A549 (cell line): ENCODE measurements around the gene TNS3. TPM values are rescaled to one million over a fixed set of nuclear protein-coding genes. Genes with fewer than 3 reads are reported as not detected.
A peak's percentile ranks its signal among the peaks of the same experiment; 100 is the strongest.

ENCODE experiments used
- ATAC-seq, 2 experiments: fragments of 200-7000 bp in 1 of 2; fragments of >200 bp in 1 of 2; cut with Nextera tagmentation in 1 of 2; cut with Tn5 transposase in 1 of 2; 3 replicates each; pipeline versions ENCODE4 v1.8.0 to v1.9.1; 2018 to 2020; ENCODE audit warnings: mild to moderate bottlenecking in 1 of 2, moderate library complexity in 1 of 2
- CTCF ChIA-PET: fragments of 300-600 bp; sonication (Branson Sonifier 250); formaldehyde crosslinking; extraction: SDS; loops from one replicate; lab custom pipeline; 2021; ENCODE audit warnings: antibody characterized with exemption, inconsistent platforms; lab: Yijun Ruan, JAX
- POLR2A ChIA-PET: fragments of 350-600 bp; formaldehyde crosslinking; extraction: SDS; loops from one replicate; lab custom pipeline; 2021; ENCODE audit warnings: antibody characterized with exemption, inconsistent platforms; lab: Yijun Ruan, JAX
- DNase-seq, 2 experiments: peaks; one replicate each; pipeline versions ENCODE4 v3.0.0 to v3.0.0-alpha.2; 2011 to 2016; ENCODE audit warnings: low read depth in 1 of 2, low spot score in 1 of 2
- FAIRE-seq: peaks from 2 replicates; lab custom pipeline; 2011; peaks lifted over from hg19 to GRCh38; lab: Jason Lieb, UNC
- H3K27ac ChIP-seq, 2 experiments: fragments of >200 bp; sonication (Bioruptor Twin); formaldehyde crosslinking; 3 replicates each; pipeline ENCODE4 v1.5.1; 2016 to 2017
- H3K4me1 ChIP-seq: fragments of >200 bp; sonication (Bioruptor Twin); formaldehyde crosslinking; 3 replicates; pipeline ENCODE4 v1.6.1; 2016
- H3K4me2 ChIP-seq: fragments of >200 bp; sonication (Bioruptor Twin); formaldehyde crosslinking; 3 replicates; pipeline ENCODE4 v1.6.1; 2016
- H3K4me3 ChIP-seq: fragments of >200 bp; sonication (Bioruptor Twin); formaldehyde crosslinking; 3 replicates; pipeline ENCODE4 v1.5.1; 2016
- H3K9me3 ChIP-seq: fragments of >200 bp; sonication (Bioruptor Twin); formaldehyde crosslinking; 3 replicates; pipeline ENCODE4 v1.6.1; 2016
- BHLHE40 ChIP-seq: IDR thresholded peaks from 2 replicates; pipeline ENCODE4 v1.6.1; 2012; ENCODE audit warnings: low read depth, low read length, inconsistent platforms
- CEBPB ChIP-seq, 2 experiments: fragments of >200 bp in 1 of 2; sonication (Bioruptor Twin) in 1 of 2; formaldehyde crosslinking in 1 of 2; IDR thresholded peaks; 2 replicates each; pipeline ENCODE4 v1.6.1; 2012 to 2016
- CHD2 ChIP-seq: fragments of 150-350 bp; IDR thresholded peaks from 2 replicates; pipeline ENCODE4 v1.6.1; 2014; ENCODE audit warnings: low read length; ENCODE audit not compliant: partially characterized antibody
- E2F6 ChIP-seq: IDR thresholded peaks from 2 replicates; pipeline ENCODE4 v1.6.1; 2012; ENCODE audit warnings: low read depth, borderline replicate concordance
- EP300 ChIP-seq, 2 experiments: fragments of >200 bp; sonication (Bioruptor Twin); formaldehyde crosslinking; IDR thresholded peaks; 2 replicates in 1 of 2; 3 replicates in 1 of 2; pipeline ENCODE4 v1.6.1; 2016 to 2017
- ESRRA ChIP-seq: fragments of 150-350 bp; IDR thresholded peaks from 2 replicates; pipeline ENCODE4 v1.6.1; 2014; ENCODE audit warnings: mild to moderate bottlenecking, low read length, borderline replicate concordance
- FOSB ChIP-seq: fragments of 250-450 bp; sonication (Bioruptor Pico); IDR thresholded peaks from 2 replicates; pipeline ENCODE4 v1.5.0; 2020; ENCODE audit warnings: mild to moderate bottlenecking, moderate library complexity
- FOXS1 ChIP-seq: fragments of 250-450 bp; sonication (Bioruptor Pico); IDR thresholded peaks from 2 replicates; pipeline ENCODE4 v1.5.0; 2020; ENCODE audit warnings: mild to moderate bottlenecking, moderate library complexity
- JUN ChIP-seq, 2 experiments: fragments of >200 bp; sonication (Bioruptor Twin); formaldehyde crosslinking; IDR thresholded peaks; 2 replicates in 1 of 2; 3 replicates in 1 of 2; pipeline ENCODE4 v1.6.1; 2016 to 2017
- JUNB ChIP-seq: fragments of >200 bp; sonication (Bioruptor Twin); formaldehyde crosslinking; IDR thresholded peaks from 2 replicates; pipeline ENCODE4 v1.6.1; 2016
- MAZ ChIP-seq: fragments of 150-350 bp; IDR thresholded peaks from 2 replicates; pipeline ENCODE4 v1.6.1; 2014; ENCODE audit warnings: antibody characterized with exemption, low read depth, low read length, borderline replicate concordance
- MYC ChIP-seq: IDR thresholded peaks from 2 replicates; pipeline ENCODE4 v1.6.1; 2012; ENCODE audit warnings: mild to moderate bottlenecking, inconsistent platforms, low read length, improper control_type of control experiment, borderline replicate concordance
- NFE2L2 ChIP-seq: fragments of 150-350 bp; conservative IDR thresholded peaks from 2 replicates; pipeline ENCODE4 v1.6.1; 2014; ENCODE audit warnings: low read length
- NPAS2 ChIP-seq: fragments of 250-450 bp; sonication (Bioruptor Pico); IDR thresholded peaks from 2 replicates; pipeline ENCODE4 v1.8.0; 2022; ENCODE audit warnings: mild to moderate bottlenecking, moderate library complexity, borderline replicate concordance
- NR3C1 ChIP-seq: fragments of >200 bp; sonication (Bioruptor Twin); formaldehyde crosslinking; IDR thresholded peaks from 3 replicates; pipeline ENCODE4 v1.6.1; 2017
- POLR2A ChIP-seq: IDR thresholded peaks from 2 replicates; pipeline ENCODE4 v1.6.1; 2012; ENCODE audit warnings: mild to moderate bottlenecking, low read length
- RAD21 ChIP-seq, 2 experiments: fragments of >200 bp in 1 of 2; sonication (Bioruptor Twin) in 1 of 2; formaldehyde crosslinking in 1 of 2; IDR thresholded peaks in 1 of 2; conservative IDR thresholded peaks in 1 of 2; 2 replicates in 1 of 2; 3 replicates in 1 of 2; pipeline ENCODE4 v1.6.1; 2012 to 2018; ENCODE audit warnings: inconsistent platforms in 1 of 2
- RCOR1 ChIP-seq: fragments of 150-350 bp; IDR thresholded peaks from 2 replicates; pipeline ENCODE4 v1.6.1; 2014; ENCODE audit warnings: antibody characterized with exemption, low read length, low read depth
- REST ChIP-seq: fragments of 200-600 bp; sonication (generic); IDR thresholded peaks from 2 replicates; pipeline ENCODE4 v1.6.1; 2016; ENCODE audit warnings: antibody characterized with exemption, mild to moderate bottlenecking, moderate library complexity
- RNF2 ChIP-seq: fragments of 200-600 bp; sonication (generic); IDR thresholded peaks from 2 replicates; pipeline ENCODE4 v1.6.1; 2016; ENCODE audit warnings: low read depth, mild to moderate bottlenecking, antibody characterized with exemption, moderate library complexity, borderline replicate concordance
- TFCP2L1 ChIP-seq: fragments of 250-450 bp; sonication (Bioruptor Pico); IDR thresholded peaks from 2 replicates; pipeline ENCODE4 v1.5.0; 2021; ENCODE audit warnings: mild to moderate bottlenecking
- TP53 ChIP-seq: fragments of 250-450 bp; sonication (Bioruptor Pico); IDR thresholded peaks from 2 replicates; pipeline ENCODE4 v1.5.0; 2021; ENCODE audit warnings: mild to moderate bottlenecking, moderate library complexity
- ZFP36 ChIP-seq: fragments of 450-650 bp; IDR thresholded peaks from 2 replicates; pipeline ENCODE4 v1.6.1; 2014; ENCODE audit warnings: borderline replicate concordance; ENCODE audit not compliant: partially characterized antibody
- ZNF302 ChIP-seq: fragments of 250-450 bp; sonication (Bioruptor Pico); IDR thresholded peaks from 2 replicates; pipeline ENCODE4 v1.9.0; 2021; ENCODE audit warnings: inconsistent platforms, mild to moderate bottlenecking, moderate library complexity
- WGBS: methylation state at CpG from one replicate; pipeline ENCODE4 v1.1.6; 2017; ENCODE audit errors: missing lambda C conversion rate; 5-methylcytosine and 5-hydroxymethylcytosine counted together
- polyA plus RNA-seq, 4 experiments: library from polyadenylated mRNA; depleted of rRNA in 3 of 4; stranded (reverse); fragments of >200 nt; fragmentation: RNase III in 1 of 4; extraction: RNeasy Plus Mini Kit Qiagen cat#74134 plus additional on column Dnase treatment in 1 of 4; gene quantifications; 2 replicates in 3 of 4; 3 replicates in 1 of 4; pipeline ENCODE4 v1.2.3, GENCODE V29; 2011 to 2017

The TNS3 gene
- polyA plus RNA-seq, 2 of the 4 experiments (the other 2 are of a cell fraction) = 107 to 134 TPM

- no peak for FAIRE-seq
- ChIA-PET CTCF (interaction anchor here (0.8 kb wide), 1 partner anchor 25 kb away, joined by 3 read pairs; no protein-coding TSS in a partner anchor), POLR2A (no interaction called here)
These were observed 263.3 kb downstream of the TNS3 start for GRCh38 chr7:47318395-47319182.

GRCh38 chr7:47317487-47317886, 264.4 kb downstream of the TNS3 start:
- no peak overlapping the region for H3K4me2 ChIP-seq
- H3K4me3 ChIP-seq = no peak overlapping the region
- TF ChIP-seq NR3C1 (no peak), JUNB (no peak)
- H3K9me3 ChIP-seq = no peaks in the 10 kb centered on the region
- H3K27ac ChIP-seq = no peak overlapping the region
- FAIRE-seq (no peak), DNase-seq (no peak), ATAC-seq (no peak)
- WGBS = 85% methylated on average over 2 of the region's 2 CpGs
- POLR2A ChIA-PET = no interaction called here
- H3K4me1 ChIP-seq = no peaks in the 10 kb centered on the region
- CTCF ChIA-PET = no interaction called here

More at GRCh38 chr7:47318395-47319182, 263.3 kb downstream of the TNS3 start:
- TF ChIP-seq JUNB (no peak), MAZ (no peak), JUN (IDR thresholded peaks at IDR 0.05) (no peak), BHLHE40 (no peak), REST (no peak), ESRRA (no peak), CEBPB (IDR thresholded peaks at IDR 0.05) (no peak), CHD2 (no peak), TFCP2L1 (CRISPR knock-in tag) (no peak), RAD21 (conservative IDR thresholded peaks at IDR 0.05 in 1 of 2, IDR thresholded peaks at IDR 0.05 in 1 of 2) (no peak), MYC (no peak), FOSB (CRISPR knock-in tag) (no peak), POLR2A (no peak)
- no peak overlapping the region for H3K4me2 ChIP-seq
- no peak overlapping the region for H3K27ac ChIP-seq
- ATAC-seq (no peak), DNase-seq (no peak)
- H3K4me3 ChIP-seq = no peak overlapping the region
- 96% methylated on average over 9 of the region's 9 CpGs for WGBS
- H3K4me1 ChIP-seq = no peaks in the 10 kb centered on the region
- no peaks in the 10 kb centered on the region for H3K9me3 ChIP-seq

- DNase-seq (no peak), FAIRE-seq (no peak), ATAC-seq (peak; percentile 24 to 37; a peak in 4 of 6 replicates)
- H3K9me3 ChIP-seq = no peaks in the 10 kb centered on the region
- no peaks in the 10 kb centered on the region for H3K4me1 ChIP-seq
- H3K27ac ChIP-seq = no peak overlapping the region
- TF ChIP-seq ZFP36 (no peak), FOXS1 (CRISPR knock-in tag) (no peak), NFE2L2 (no peak), POLR2A (no peak), ZNF302 (CRISPR knock-in tag) (no peak), FOSB (CRISPR knock-in tag) (no peak), TP53 (no peak), E2F6 (no peak), RNF2 (no peak), BHLHE40 (no peak), TFCP2L1 (CRISPR knock-in tag) (no peak), RCOR1 (no peak), NPAS2 (CRISPR knock-in tag) (no peak), EP300 (IDR thresholded peaks at IDR 0.05) (no peak), MYC (no peak)
- H3K4me3 ChIP-seq = no peak overlapping the region
- WGBS = 91% methylated on average over 29 of the region's 29 CpGs
- CTCF ChIA-PET = no interaction called here
- POLR2A ChIA-PET = no interaction called here
- no peak overlapping the region for H3K4me2 ChIP-seq
These were observed 266.9 kb downstream of the TNS3 start for GRCh38 chr7:47314728-47315607.
